ENCODE measurements around the gene TERT. TPM values are rescaled to one million over a fixed set of nuclear protein-coding genes. Genes with fewer than 3 reads are reported as not detected.

TERT gene
- total and polyA plus RNA-seq, 2 of the 4 experiments (the other 2 are of a cell fraction), result not detected

- Histone ChIP-seq H2BK120ac (ENCODE audit: low read depth, low read length) (no peak overlapping the region), H3K18ac (ENCODE audit: low read depth, low read length) (no peak overlapping the region), H2AFZ (replicated peaks; ENCODE audit: low read length, poor library complexity) (no peak overlapping the region), H4K91ac (ENCODE audit: insufficient read depth, low read depth, low read length) (no peak overlapping the region), H3K23ac (ENCODE audit: low read depth, low read length) (no peak overlapping the region), H2BK20ac (ENCODE audit: low read depth, low read length) (no peak overlapping the region), H2BK15ac (ENCODE audit: low read depth, low read length) (no peak overlapping the region), H3K79me1 (ENCODE audit: low read depth in 1 of 2, low read length in 2 of 2) (no peaks in the 10 kb centered on the region), H4K5ac (ENCODE audit: low read depth, low read length) (no peak overlapping the region), H3K14ac (replicated peaks; ENCODE audit: low read depth, low read length) (no peak overlapping the region), H3K9ac (ENCODE audit: low read depth, low read length) (no peak overlapping the region), H3K56ac (ENCODE audit: extremely low read depth, insufficient read depth, low read length) (no peak overlapping the region), H3K27ac (ENCODE audit: insufficient read depth, low read length) (no peak overlapping the region), H3K9me1 (ENCODE audit: insufficient read depth, low read length) (no peaks in the 10 kb centered on the region), H4K8ac (ENCODE audit: low read depth in 2 of 2, low read length in 2 of 2) (no peak overlapping the region), H3K4me1 (ENCODE audit: control insufficient read depth, insufficient read depth, low read length) (no peaks in the 10 kb centered on the region), H2AK5ac (ENCODE audit: low read depth, low read length) (no peak overlapping the region), H2BK5ac (ENCODE audit: low read depth, low read length, poor library complexity, severe bottlenecking) (no peak overlapping the region), H3K27me3 (ENCODE audit: control insufficient read depth, insufficient read depth, low read length) (no peaks in the 10 kb centered on the region; the same call in 1 of the 2 replicates), H2AK9ac (replicated peaks; ENCODE audit: low read depth, low read length, poor library complexity) (no peak overlapping the region), H3K4ac (ENCODE audit: low read depth, low read length) (no peak overlapping the region), H3K9me3 (ENCODE audit: control insufficient read depth, insufficient read depth, low read length) (peaks cover 2% of the 10 kb centered on the region; the same call in 1 of the 2 replicates), H4K20me1 (ENCODE audit: insufficient read depth, low read length) (no peaks in the 10 kb centered on the region), H3K4me3 (ENCODE audit: insufficient read depth, low read depth, low read length) (no peak overlapping the region), H3K36me3 (ENCODE audit: control insufficient read depth, insufficient read depth, low read length) (no peaks in the 10 kb centered on the region), H3K4me2 (ENCODE audit: low read depth, low read length) (no peak overlapping the region)
- TF ChIP-seq CHD1 (IDR thresholded peaks at IDR 0.05; ENCODE audit: low read depth, low read length) (no peak), MAFK (IDR thresholded peaks at IDR 0.05; ENCODE audit: low read depth, low read length) (no peak), MAZ (IDR thresholded peaks at IDR 0.05; ENCODE audit: borderline replicate concordance, low read depth, low read length) (no peak), ELK1 (IDR thresholded peaks at IDR 0.05; ENCODE audit: borderline replicate concordance, low read depth, low read length) (no peak), BHLHE40 (IDR thresholded peaks at IDR 0.05; ENCODE audit: low read depth, low read length) (no peak), NFE2L2 (IDR thresholded peaks at IDR 0.05; ENCODE audit: low read depth, low read length) (no peak), POLR2A (IDR thresholded peaks at IDR 0.05; ENCODE audit: low read depth, low read length) (no peak), RCOR1 (IDR thresholded peaks at IDR 0.05; ENCODE audit: insufficient replicate concordance, low read length) (no peak)
- TF ChIP-seq, protein P1, sequence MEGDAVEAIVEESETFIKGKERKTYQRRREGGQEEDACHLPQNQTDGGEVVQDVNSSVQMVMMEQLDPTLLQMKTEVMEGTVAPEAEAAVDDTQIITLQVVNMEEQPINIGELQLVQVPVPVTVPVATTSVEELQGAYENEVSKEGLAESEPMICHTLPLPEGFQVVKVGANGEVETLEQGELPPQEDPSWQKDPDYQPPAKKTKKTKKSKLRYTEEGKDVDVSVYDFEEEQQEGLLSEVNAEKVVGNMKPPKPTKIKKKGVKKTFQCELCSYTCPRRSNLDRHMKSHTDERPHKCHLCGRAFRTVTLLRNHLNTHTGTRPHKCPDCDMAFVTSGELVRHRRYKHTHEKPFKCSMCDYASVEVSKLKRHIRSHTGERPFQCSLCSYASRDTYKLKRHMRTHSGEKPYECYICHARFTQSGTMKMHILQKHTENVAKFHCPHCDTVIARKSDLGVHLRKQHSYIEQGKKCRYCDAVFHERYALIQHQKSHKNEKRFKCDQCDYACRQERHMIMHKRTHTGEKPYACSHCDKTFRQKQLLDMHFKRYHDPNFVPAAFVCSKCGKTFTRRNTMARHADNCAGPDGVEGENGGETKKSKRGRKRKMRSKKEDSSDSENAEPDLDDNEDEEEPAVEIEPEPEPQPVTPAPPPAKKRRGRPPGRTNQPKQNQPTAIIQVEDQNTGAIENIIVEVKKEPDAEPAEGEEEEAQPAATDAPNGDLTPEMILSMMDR (conservative IDR thresholded peaks at IDR 0.05; ENCODE audit: low read depth, low read length), result no peak
- no peak for DNase-seq
- ATAC-seq (ENCODE audit: low read depth), result no peak
- ChIA-PET POLR2A (ENCODE audit: unreplicated experiment) (no interaction called here), CTCF (no interaction called here)
- intact Hi-C loops (cut with micrococcal nuclease), result no loop called here
- WGBS, 2 experiments (ENCODE audit: extremely low coverage in 2 of 2, insufficient read length in 1 of 2), result 67% methylated on average over 1 of the region's 9 CpGs; no CpG with 5 or more reads in 1 of the 2 experiments
- in situ Hi-C loops (cut with MboI; ENCODE audit: low sequenced_read_pairs), result no loop called here
- dilution Hi-C loops (cut with HindIII; ENCODE audit: low sequenced_read_pairs, unreplicated experiment), result no loop called here
- BruUV-seq (replicated peaks), result no TSS peak
Observed at GRCh38 chr5:1252681-1253080, 42.2 kb downstream of the TERT start.
